BLaER1 (cell line): Measurements from ENCODE around the gene PIK3R5.
A peak's percentile ranks its signal among the peaks of the same experiment; 100 is the strongest.
"Not testable (repeated sequence)": the region's sequence is repeated elsewhere in the genome, so short reads cannot be mapped to it uniquely, and the experiment has no call there.

Experiments
- H3K27ac ChIP-seq: shearing (Covaris generic); formaldehyde crosslinking; 2 replicates; pipeline ENCODE4 v1.8.1; 2022
- H3K27me3 ChIP-seq: shearing (Covaris generic); formaldehyde crosslinking; 2 replicates; pipeline ENCODE4 v1.8.1; 2022
- H3K36me3 ChIP-seq: shearing (Covaris generic); formaldehyde crosslinking; 2 replicates; pipeline ENCODE4 v1.8.1; 2022
- H3K4me1 ChIP-seq: shearing (Covaris generic); formaldehyde crosslinking; 2 replicates; pipeline ENCODE4 v1.8.1; 2022
- H3K4me2 ChIP-seq: shearing (Covaris generic); formaldehyde crosslinking; 2 replicates; pipeline ENCODE4 v1.8.1; 2022
- H3K4me3 ChIP-seq: shearing (Covaris generic); formaldehyde crosslinking; 2 replicates; pipeline ENCODE4 v1.8.1; 2022
- H3K9ac ChIP-seq: shearing (Covaris generic); formaldehyde crosslinking; 2 replicates; pipeline ENCODE4 v1.8.1; 2022
- H3K9me3 ChIP-seq: shearing (Covaris generic); formaldehyde crosslinking; 2 replicates; pipeline ENCODE4 v1.8.1; 2022
- H4K20me1 ChIP-seq: shearing (Covaris generic); formaldehyde crosslinking; 2 replicates; pipeline ENCODE4 v1.8.1; 2022
- Cebpa-rat ChIP-seq: shearing (Covaris generic); IDR thresholded peaks from 2 replicates; pipeline ENCODE4 v1.8.1; 2022

The PIK3R5 gene

GRCh38 chr17:9003355-9004131, 38.0 kb upstream of the PIK3R5 start:
- H3K4me2 ChIP-seq: peak overlapping the region; percentile 78
- peaks cover 19% of the 10 kb centered on the region for H3K4me1 ChIP-seq
- peaks cover 13% of the 10 kb centered on the region for H3K9me3 ChIP-seq
- H3K27me3 ChIP-seq: peaks cover 82% of the 10 kb centered on the region
- peak overlapping the region; percentile 59 for H3K4me3 ChIP-seq
- TF ChIP-seq Cebpa-rat: no peak
- H3K9ac ChIP-seq: no peak overlapping the region
- H3K36me3 ChIP-seq: no peaks in the 10 kb centered on the region
- no peak overlapping the region for H3K27ac ChIP-seq
- peaks cover 35% of the 10 kb centered on the region for H4K20me1 ChIP-seq

- Histone ChIP-seq H3K9ac (no peak overlapping the region), H4K20me1 (peaks cover 35% of the 10 kb centered on the region), H3K4me1 (peaks cover 19% of the 10 kb centered on the region), H3K27me3 (peaks cover 79% of the 10 kb centered on the region), H3K4me3 (peak overlapping the region; percentile 59), H3K27ac (no peak overlapping the region), H3K4me2 (peak overlapping the region; percentile 78), H3K36me3 (no peaks in the 10 kb centered on the region), H3K9me3 (peaks cover 13% of the 10 kb centered on the region)
- no peak for TF ChIP-seq Cebpa-rat
Measured at GRCh38 chr17:9002606-9003354, 37.3 kb upstream of the PIK3R5 start.

GRCh38 chr17:9002227-9002605, 36.7 kb upstream of the PIK3R5 start:
- Histone ChIP-seq H4K20me1 (peaks cover 35% of the 10 kb centered on the region), H3K27me3 (peaks cover 74% of the 10 kb centered on the region), H3K4me1 (peaks cover 19% of the 10 kb centered on the region), H3K9me3 (peaks cover 13% of the 10 kb centered on the region), H3K9ac (no peak overlapping the region), H3K27ac (no peak overlapping the region), H3K36me3 (no peaks in the 10 kb centered on the region), H3K4me3 (no peak overlapping the region), H3K4me2 (peak overlapping the region; percentile 78; the same call in 1 of the 2 replicates)
- no peak for TF ChIP-seq Cebpa-rat

GRCh38 chr17:9001559-9001958, 36.1 kb upstream of the PIK3R5 start:
- no peak overlapping the region for H3K27ac ChIP-seq
- no peak overlapping the region for H3K4me3 ChIP-seq
- peaks cover 13% of the 10 kb centered on the region for H3K9me3 ChIP-seq
- H4K20me1 ChIP-seq: peaks cover 35% of the 10 kb centered on the region
- H3K4me2 ChIP-seq: no peak overlapping the region
- H3K4me1 ChIP-seq: peaks cover 19% of the 10 kb centered on the region
- TF ChIP-seq Cebpa-rat: no peak
- no peak overlapping the region for H3K9ac ChIP-seq
- H3K27me3 ChIP-seq: peaks cover 68% of the 10 kb centered on the region
- H3K36me3 ChIP-seq: no peaks in the 10 kb centered on the region

GRCh38 chr17:8997994-8998628, 32.6 kb upstream of the PIK3R5 start:
- peaks cover 9% of the 10 kb centered on the region for H3K4me1 ChIP-seq
- H3K9me3 ChIP-seq: peaks cover 13% of the 10 kb centered on the region
- peaks cover 9% of the 10 kb centered on the region for H4K20me1 ChIP-seq
- H3K4me2 ChIP-seq: no peak overlapping the region
- no peak overlapping the region for H3K9ac ChIP-seq
- no peak overlapping the region for H3K27ac ChIP-seq
- H3K27me3 ChIP-seq: peaks cover 33% of the 10 kb centered on the region
- H3K4me3 ChIP-seq: no peak overlapping the region
- TF ChIP-seq Cebpa-rat: no peak
- H3K36me3 ChIP-seq: no peaks in the 10 kb centered on the region

GRCh38 chr17:8995711-8996110, 30.2 kb upstream of the PIK3R5 start:
- no peak overlapping the region for H3K27ac ChIP-seq
- TF ChIP-seq Cebpa-rat: no peak
- no peaks in the 10 kb centered on the region for H3K4me1 ChIP-seq
- H3K4me3 ChIP-seq: no peak overlapping the region
- no peaks in the 10 kb centered on the region for H3K36me3 ChIP-seq
- peaks cover 8% of the 10 kb centered on the region for H3K9me3 ChIP-seq
- H4K20me1 ChIP-seq: no peaks in the 10 kb centered on the region
- H3K27me3 ChIP-seq: peaks cover 9% of the 10 kb centered on the region; the same call in 1 of the 2 replicates
- no peak overlapping the region for H3K9ac ChIP-seq
- H3K4me2 ChIP-seq: no peak overlapping the region

- no peaks in the 10 kb centered on the region for H4K20me1 ChIP-seq
- H3K4me3 ChIP-seq: no peak overlapping the region
- peaks cover 12% of the 10 kb centered on the region for H3K4me1 ChIP-seq
- H3K9me3 ChIP-seq: no peaks in the 10 kb centered on the region
- H3K27ac ChIP-seq: no peak overlapping the region
- TF ChIP-seq Cebpa-rat: no peak
- no peak overlapping the region for H3K9ac ChIP-seq
- no peak overlapping the region for H3K4me2 ChIP-seq
- H3K27me3 ChIP-seq: no peaks in the 10 kb centered on the region
- H3K36me3 ChIP-seq: no peaks in the 10 kb centered on the region
Measured at GRCh38 chr17:8994319-8994718, 28.8 kb upstream of the PIK3R5 start.

GRCh38 chr17:8991514-8992285, 26.2 kb upstream of the PIK3R5 start:
- H3K27ac ChIP-seq: no peak overlapping the region
- H3K9ac ChIP-seq: no peak overlapping the region
- no peak overlapping the region for H3K4me2 ChIP-seq
- H4K20me1 ChIP-seq: no peaks in the 10 kb centered on the region
- H3K36me3 ChIP-seq: no peaks in the 10 kb centered on the region
- peaks cover 12% of the 10 kb centered on the region for H3K4me1 ChIP-seq
- H3K9me3 ChIP-seq: peaks cover 19% of the 10 kb centered on the region
- no peak overlapping the region for H3K4me3 ChIP-seq
- no peak for TF ChIP-seq Cebpa-rat
- H3K27me3 ChIP-seq: no peaks in the 10 kb centered on the region

GRCh38 chr17:8988263-8988935, 22.9 kb upstream of the PIK3R5 start:
- not testable (repeated sequence) for H3K9ac ChIP-seq, H4K20me1 ChIP-seq, H3K27me3 ChIP-seq, H3K4me2 ChIP-seq, H3K36me3 ChIP-seq, H3K27ac ChIP-seq, H3K4me3 ChIP-seq
- Histone ChIP-seq H3K4me1 (peaks cover 24% of the 10 kb centered on the region), H3K9me3 (peaks cover 35% of the 10 kb centered on the region)
